22Rv1 (cell line): ENCODE results near the gene PPIF.

ENCODE experiments used
- ZFX ChIP-seq: fragments of 450-650 bp; IDR thresholded peaks from 2 replicates; pipeline ENCODE4 v1.6.1; 2017; ENCODE audit warnings: antibody characterized with exemption, borderline replicate concordance
- TF ChIP-seq, protein P1 (sequence below): fragments of 450-650 bp; IDR thresholded peaks from 2 replicates; pipeline ENCODE4 v1.5.1; 2017; ENCODE audit warnings: mild to moderate bottlenecking

DNA sequence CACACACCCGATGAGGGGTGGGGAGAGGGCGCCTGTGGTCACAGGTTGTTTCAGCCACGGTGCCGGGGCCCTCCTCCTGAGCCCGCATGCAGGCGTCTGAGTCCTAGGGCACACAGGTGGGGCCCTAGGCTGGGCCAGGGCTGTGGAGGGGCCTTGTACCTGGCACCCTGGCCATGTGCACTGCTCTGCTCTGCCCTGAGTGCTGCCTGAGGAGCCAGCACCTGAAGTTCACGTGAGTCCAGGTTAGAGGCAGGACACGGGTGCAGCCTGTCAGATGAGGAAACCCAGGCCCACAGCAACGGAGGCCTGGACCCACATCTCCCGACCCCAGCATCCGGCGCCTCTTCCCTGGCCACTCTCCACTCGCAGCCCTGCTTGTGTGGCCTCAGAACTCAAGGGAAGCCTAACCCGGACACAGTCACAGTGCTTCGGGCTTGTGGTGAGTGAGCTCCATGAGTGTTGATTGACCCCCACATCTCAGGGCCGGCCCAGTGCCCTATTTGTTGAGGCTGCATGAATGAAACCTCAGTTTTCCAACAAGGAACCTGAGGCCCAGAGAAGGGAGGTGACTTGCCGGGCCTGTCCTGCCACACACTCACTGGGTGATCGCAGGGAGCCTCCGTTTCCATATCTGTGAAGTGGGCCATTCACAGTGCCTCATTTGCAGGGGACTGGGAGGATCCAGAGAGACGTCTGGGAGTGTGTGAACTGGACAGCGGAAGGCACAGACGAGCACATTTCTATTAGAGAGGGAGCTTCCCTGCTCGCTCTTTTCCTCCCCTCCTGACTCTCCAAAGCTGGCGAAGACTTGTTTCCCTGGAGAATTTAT lies 39.6 kb downstream of the PPIF start:
- TF ChIP-seq, protein P1, sequence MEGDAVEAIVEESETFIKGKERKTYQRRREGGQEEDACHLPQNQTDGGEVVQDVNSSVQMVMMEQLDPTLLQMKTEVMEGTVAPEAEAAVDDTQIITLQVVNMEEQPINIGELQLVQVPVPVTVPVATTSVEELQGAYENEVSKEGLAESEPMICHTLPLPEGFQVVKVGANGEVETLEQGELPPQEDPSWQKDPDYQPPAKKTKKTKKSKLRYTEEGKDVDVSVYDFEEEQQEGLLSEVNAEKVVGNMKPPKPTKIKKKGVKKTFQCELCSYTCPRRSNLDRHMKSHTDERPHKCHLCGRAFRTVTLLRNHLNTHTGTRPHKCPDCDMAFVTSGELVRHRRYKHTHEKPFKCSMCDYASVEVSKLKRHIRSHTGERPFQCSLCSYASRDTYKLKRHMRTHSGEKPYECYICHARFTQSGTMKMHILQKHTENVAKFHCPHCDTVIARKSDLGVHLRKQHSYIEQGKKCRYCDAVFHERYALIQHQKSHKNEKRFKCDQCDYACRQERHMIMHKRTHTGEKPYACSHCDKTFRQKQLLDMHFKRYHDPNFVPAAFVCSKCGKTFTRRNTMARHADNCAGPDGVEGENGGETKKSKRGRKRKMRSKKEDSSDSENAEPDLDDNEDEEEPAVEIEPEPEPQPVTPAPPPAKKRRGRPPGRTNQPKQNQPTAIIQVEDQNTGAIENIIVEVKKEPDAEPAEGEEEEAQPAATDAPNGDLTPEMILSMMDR = no peak
- no peak for TF ChIP-seq ZFX
